ENCODE measurements around the gene DCST1.
A peak's percentile ranks its signal among the peaks of the same experiment; 100 is the strongest.

The DCST1 gene

DNA sequence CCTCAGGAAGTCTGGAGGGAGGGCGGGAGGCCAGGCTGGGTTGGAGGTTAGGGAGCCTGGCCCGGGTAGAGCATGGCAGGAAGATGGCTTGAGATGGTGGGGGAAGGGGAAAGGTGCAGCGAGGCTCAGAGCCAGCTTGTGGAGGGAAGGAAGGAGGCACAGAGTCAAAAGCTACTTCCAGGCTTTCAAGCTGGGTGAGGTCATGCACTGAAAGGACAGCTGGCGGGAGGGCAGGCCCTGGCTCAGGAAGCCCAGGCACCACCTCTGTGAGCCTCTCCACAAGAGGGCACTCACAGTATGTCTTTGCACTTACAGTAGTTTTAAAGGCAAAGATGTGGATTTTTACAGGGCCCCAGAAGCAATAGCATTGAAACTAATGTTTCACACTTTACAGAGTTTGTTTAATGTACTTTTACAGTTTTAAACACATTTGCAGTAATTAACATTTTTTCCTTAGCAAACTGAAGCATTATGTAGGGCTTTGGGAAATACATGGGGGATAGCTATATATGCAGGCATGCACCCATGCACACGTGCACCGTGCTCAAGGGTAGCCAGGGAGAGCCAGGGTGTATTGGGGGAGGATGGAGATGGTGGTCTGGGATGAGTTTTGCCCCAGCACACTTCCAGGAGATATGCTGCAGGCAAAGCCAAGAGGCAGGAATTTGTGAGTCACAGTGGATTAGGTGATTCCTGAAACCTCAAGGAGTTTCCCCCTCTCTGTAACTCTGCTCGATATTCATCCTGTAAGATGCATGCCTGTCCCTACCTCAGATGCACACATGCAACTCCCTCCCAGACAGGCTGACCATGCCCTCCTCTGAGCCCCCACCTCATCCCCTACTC is 11.4 kb downstream of the DCST1 start:
- H3K27me3 ChIP-seq (ENCODE audit: control insufficient read depth in 2 of 2, insufficient read depth in 2 of 2, low read length in 2 of 2): no peaks in the 10 kb centered on the region
- peak overlapping the region; percentile 90 to 97 for H3K27ac ChIP-seq (ENCODE audit: low read depth in 2 of 2, low read length in 2 of 2)
- H3K9ac ChIP-seq (ENCODE audit: low read depth in 1 of 2, low read length in 2 of 2): peak overlapping the region in 1 of 2 donors; percentile 74
- H3K4me1 ChIP-seq (ENCODE audit: control insufficient read depth in 2 of 2, insufficient read depth in 2 of 2, low read length in 2 of 2): peaks cover 40 to 46% of the 10 kb centered on the region in 2 donors
- H3K4me3 ChIP-seq (ENCODE audit: low read length in 2 of 2): no peak overlapping the region
- no peaks in the 10 kb centered on the region for H3K9me3 ChIP-seq (ENCODE audit: control insufficient read depth in 2 of 2, low read length in 2 of 2)
- no peaks in the 10 kb centered on the region for H3K36me3 ChIP-seq (ENCODE audit: control insufficient read depth in 2 of 2, insufficient read depth in 2 of 2, low read length in 2 of 2)

DNA sequence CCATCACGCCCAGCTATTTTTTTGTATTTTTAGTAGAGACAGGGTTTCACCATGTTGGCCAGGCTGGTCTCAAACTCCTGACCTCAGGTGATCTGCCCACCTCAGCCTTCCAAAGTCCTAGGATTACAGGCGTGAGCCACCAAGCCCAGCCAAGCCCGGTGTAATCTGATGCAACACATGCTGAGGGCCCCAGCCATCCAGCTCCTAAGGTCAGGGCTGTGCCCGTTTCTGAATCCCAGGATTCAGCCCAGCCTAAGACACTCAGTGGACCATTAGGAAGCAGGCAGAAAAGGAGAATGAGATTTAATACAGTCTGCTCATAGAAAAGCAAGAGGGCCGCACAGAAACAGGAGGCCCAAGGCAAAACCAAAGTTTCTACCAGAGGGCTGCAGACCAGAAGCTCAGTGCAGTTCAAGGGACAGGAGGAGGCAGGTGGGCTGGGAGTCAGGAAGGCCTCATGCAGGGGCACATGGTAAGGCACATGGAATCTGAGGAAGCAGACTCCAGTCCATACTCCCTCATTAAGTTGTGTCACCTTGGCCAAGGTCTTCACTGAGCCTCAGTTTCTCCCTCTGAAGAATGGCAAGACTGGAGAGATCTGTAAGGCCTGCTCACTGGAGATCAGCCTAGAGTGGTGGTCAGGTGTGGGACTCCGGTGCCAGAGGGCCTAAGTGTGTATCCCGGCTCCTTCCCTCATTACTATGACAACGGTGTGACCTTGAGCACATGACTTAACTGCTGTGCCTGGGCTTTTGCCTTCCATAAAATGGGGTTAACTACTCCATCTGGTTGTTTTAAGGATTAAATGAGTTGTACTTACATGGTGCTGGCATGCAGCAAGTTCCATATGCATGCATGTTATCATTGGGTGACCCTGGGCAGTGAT is 15.1 kb downstream of the DCST1 start:
- Histone ChIP-seq H3K9me3 (ENCODE audit: control insufficient read depth in 2 of 2, low read length in 2 of 2) (no peaks in the 10 kb centered on the region), H3K36me3 (ENCODE audit: control insufficient read depth in 2 of 2, insufficient read depth in 2 of 2, low read length in 2 of 2) (peaks cover under 1 to 4% of the 10 kb centered on the region in 2 donors), H3K4me1 (ENCODE audit: control insufficient read depth in 2 of 2, insufficient read depth in 2 of 2, low read length in 2 of 2) (peaks cover 51 to 55% of the 10 kb centered on the region in 2 donors), H3K4me3 (ENCODE audit: low read length in 2 of 2) (no peak overlapping the region), H3K9ac (ENCODE audit: low read depth in 1 of 2, low read length in 2 of 2) (no peak overlapping the region), H3K27ac (ENCODE audit: low read depth in 2 of 2, low read length in 2 of 2) (no peak overlapping the region), H3K27me3 (ENCODE audit: control insufficient read depth in 2 of 2, insufficient read depth in 2 of 2, low read length in 2 of 2) (no peaks in the 10 kb centered on the region)

DNA sequence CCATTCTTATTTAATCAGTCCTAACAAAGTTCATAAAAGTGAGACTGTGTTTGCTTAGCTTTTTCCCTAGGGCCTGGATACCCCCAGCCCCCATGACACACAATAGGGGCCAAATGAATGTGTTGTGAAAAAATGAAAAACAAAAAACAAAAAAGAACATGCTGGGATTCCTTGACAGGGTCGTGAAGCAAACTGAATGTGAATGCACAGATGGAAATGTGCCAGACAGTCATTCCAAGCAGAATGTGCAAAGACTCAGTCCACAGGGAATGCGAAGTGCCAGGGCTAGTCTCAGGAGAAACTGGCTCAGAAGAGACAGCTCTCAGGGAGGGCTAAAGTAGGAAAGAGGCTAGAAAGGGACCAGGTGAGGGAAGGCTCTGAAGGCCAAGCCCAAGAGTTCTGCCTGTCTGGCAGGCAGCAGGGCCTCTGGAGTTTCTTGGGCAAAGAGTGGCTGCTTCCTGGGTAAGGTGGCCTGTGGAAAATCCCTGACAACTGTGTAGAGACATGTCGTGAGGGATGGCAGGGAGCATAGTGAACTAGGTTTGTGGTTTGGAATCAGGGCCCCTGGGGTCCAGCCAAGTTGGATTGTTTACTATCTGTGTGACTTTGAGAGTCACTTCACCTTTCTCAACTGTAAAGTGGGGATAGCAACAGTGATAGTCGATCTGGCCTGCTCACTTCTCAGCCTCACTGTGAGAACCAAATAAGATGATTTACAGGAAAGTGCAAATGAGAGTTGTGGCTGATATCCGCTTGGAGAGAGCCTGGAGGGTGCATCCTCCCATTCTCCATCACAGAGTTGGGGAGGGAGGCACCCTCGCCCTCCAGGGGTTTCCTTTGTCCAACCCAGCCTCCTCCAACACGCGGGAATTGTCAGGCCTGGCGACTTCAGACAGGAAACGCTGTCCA is 16.3 kb downstream of the DCST1 start:
- Histone ChIP-seq H3K4me3 (ENCODE audit: low read length in 2 of 2) (peak overlapping the region; percentile 71 to 85), H3K9ac (ENCODE audit: low read depth in 1 of 2, low read length in 2 of 2) (peak overlapping the region; percentile 93 to 94), H3K27ac (ENCODE audit: low read depth in 2 of 2, low read length in 2 of 2) (peak overlapping the region; percentile 94 to 97), H3K9me3 (ENCODE audit: control insufficient read depth in 2 of 2, low read length in 2 of 2) (no peaks in the 10 kb centered on the region), H3K36me3 (ENCODE audit: control insufficient read depth in 2 of 2, insufficient read depth in 2 of 2, low read length in 2 of 2) (peaks cover 7 to 9% of the 10 kb centered on the region in 2 donors), H3K27me3 (ENCODE audit: control insufficient read depth in 2 of 2, insufficient read depth in 2 of 2, low read length in 2 of 2) (no peaks in the 10 kb centered on the region), H3K4me1 (ENCODE audit: control insufficient read depth in 2 of 2, insufficient read depth in 2 of 2, low read length in 2 of 2) (peaks cover 40 to 43% of the 10 kb centered on the region in 2 donors)

DNA sequence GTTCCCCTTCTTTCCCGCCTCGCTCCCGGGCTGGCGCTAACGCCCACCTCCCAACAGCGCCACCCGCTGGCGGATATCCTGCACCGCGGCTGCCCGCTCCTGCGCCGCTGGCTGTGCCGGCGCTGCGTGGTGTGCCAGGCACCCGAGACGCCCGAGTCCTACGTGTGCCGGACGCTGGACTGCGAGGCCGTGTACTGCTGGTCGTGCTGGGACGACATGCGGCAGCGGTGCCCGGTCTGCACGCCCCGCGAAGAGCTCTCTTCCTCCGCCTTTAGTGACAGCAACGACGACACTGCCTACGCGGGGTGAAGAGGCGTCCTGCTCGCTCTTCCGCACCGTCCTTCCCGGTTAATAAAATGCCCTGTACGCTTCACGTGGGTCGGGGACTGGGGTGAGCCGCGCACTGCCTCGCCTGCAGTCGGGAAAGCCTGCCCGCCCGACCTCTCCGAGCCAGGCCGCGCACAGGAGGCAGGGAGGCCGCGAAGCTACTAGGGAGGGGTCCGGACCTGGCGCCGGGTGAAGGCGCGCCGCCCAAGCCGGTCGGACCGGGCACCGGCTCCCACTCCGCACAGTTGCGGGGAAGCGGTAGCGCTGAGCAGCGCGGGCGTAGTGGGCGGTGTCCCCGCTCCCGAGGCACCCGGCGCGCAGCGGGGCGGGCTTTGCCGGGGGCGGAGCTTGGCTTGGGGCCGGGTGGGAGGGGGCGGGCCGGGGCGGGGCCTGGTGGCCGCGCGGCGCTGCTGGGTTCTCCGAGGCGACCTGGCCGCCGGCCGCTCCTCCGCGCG is 17.1 kb downstream of the DCST1 start, which contains the start of gene ADAM15:
ADAM15 (plus strand) TSS at position 757 of the 782 bp plus-strand sequence. CDS start 71 bp downstream, outside the sequence.
- H3K9me3 ChIP-seq (ENCODE audit: control insufficient read depth in 2 of 2, low read length in 2 of 2): no peaks in the 10 kb centered on the region
- peak within 1 kb of the TSS; percentile 93 to 94 for H3K9ac ChIP-seq (ENCODE audit: low read depth in 1 of 2, low read length in 2 of 2)
- peaks cover 34 to 37% of the 10 kb centered on the region in 2 donors for H3K4me1 ChIP-seq (ENCODE audit: control insufficient read depth in 2 of 2, insufficient read depth in 2 of 2, low read length in 2 of 2)
- H3K27me3 ChIP-seq (ENCODE audit: control insufficient read depth in 2 of 2, insufficient read depth in 2 of 2, low read length in 2 of 2): no peaks in the 10 kb centered on the region
- peaks cover 11 to 13% of the 10 kb centered on the region in 2 donors for H3K36me3 ChIP-seq (ENCODE audit: control insufficient read depth in 2 of 2, insufficient read depth in 2 of 2, low read length in 2 of 2)
- peak within 1 kb of the TSS; percentile 83 to 85 for H3K4me3 ChIP-seq (ENCODE audit: low read length in 2 of 2)
- H3K27ac ChIP-seq (ENCODE audit: low read depth in 2 of 2, low read length in 2 of 2): peak within 1 kb of the TSS; percentile 94 to 97

DNA sequence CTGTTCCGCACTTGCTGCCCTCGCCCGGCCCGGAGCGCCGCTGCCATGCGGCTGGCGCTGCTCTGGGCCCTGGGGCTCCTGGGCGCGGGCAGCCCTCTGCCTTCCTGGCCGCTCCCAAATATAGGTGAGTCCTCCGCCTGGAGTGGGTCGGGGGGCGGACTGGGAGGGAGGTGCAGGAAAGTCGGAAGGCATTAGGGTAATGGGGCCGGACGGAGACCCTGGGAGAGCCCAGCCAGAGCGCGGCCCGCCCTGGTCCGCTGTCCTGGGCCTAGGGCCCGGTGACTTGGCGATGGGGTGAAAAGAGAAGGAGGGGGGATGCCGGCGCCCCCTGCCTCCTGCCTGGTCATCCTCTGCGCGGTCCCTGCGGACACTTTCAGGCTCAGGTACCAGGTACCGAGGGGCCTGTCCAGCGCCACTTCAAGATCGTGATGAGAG is 17.7 kb downstream of the DCST1 start:
- peaks cover 34 to 37% of the 10 kb centered on the region in 2 donors for H3K4me1 ChIP-seq (ENCODE audit: control insufficient read depth in 2 of 2, insufficient read depth in 2 of 2, low read length in 2 of 2)

DNA sequence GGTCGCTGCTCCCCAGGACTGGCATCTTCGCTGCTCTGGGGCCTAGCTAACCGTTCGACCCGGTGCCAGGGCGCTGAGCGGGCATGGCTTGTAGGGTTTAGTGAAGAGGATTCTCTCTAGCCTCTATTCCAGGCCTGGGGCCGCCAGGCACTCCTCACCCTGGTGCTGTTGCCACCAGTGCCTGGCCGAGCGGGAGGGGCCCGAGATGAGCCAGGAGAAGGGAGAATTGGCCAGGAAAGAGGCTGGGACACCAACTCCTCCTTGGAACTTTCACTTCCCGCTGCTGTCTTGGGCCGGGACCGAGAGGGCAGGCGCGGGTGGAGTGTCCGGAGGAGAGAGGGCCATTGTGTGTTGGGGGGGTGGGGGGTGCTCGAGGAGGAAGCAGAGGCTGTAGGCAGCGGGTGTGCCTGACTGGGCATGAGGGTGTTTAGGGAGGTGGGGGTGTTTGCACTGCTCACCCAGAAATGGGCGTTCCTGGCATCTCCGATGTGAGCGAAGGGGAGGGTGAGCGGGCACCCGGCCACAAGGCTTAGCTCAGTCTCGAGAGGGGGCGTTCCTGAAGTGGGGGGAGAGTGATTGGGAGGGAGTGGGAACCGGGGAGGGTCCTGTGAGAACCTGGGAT is 18.3 kb downstream of the DCST1 start:
- peaks cover 20 to 24% of the 10 kb centered on the region in 2 donors for H3K36me3 ChIP-seq (ENCODE audit: control insufficient read depth in 2 of 2, insufficient read depth in 2 of 2, low read length in 2 of 2)
- peaks cover 34 to 37% of the 10 kb centered on the region in 2 donors for H3K4me1 ChIP-seq (ENCODE audit: control insufficient read depth in 2 of 2, insufficient read depth in 2 of 2, low read length in 2 of 2)
- H3K27me3 ChIP-seq (ENCODE audit: control insufficient read depth in 2 of 2, insufficient read depth in 2 of 2, low read length in 2 of 2): no peaks in the 10 kb centered on the region
- peak overlapping the region; percentile 91 to 93 for H3K27ac ChIP-seq (ENCODE audit: low read depth in 2 of 2, low read length in 2 of 2)
- peak overlapping the region; percentile 81 to 87 for H3K9ac ChIP-seq (ENCODE audit: low read depth in 1 of 2, low read length in 2 of 2)
- H3K4me3 ChIP-seq (ENCODE audit: low read length in 2 of 2): peak overlapping the region; percentile 78 to 83
- H3K9me3 ChIP-seq (ENCODE audit: control insufficient read depth in 2 of 2, low read length in 2 of 2): no peaks in the 10 kb centered on the region

More for the DNA sequence above, 17.7 kb downstream of the DCST1 start:
- peak overlapping the region; percentile 91 to 93 for H3K27ac ChIP-seq (ENCODE audit: low read depth in 2 of 2, low read length in 2 of 2)
- no peaks in the 10 kb centered on the region for H3K27me3 ChIP-seq (ENCODE audit: control insufficient read depth in 2 of 2, insufficient read depth in 2 of 2, low read length in 2 of 2)
- peaks cover 17 to 18% of the 10 kb centered on the region in 2 donors for H3K36me3 ChIP-seq (ENCODE audit: control insufficient read depth in 2 of 2, insufficient read depth in 2 of 2, low read length in 2 of 2)
- no peaks in the 10 kb centered on the region for H3K9me3 ChIP-seq (ENCODE audit: control insufficient read depth in 2 of 2, low read length in 2 of 2)
- H3K9ac ChIP-seq (ENCODE audit: low read depth in 1 of 2, low read length in 2 of 2): peak overlapping the region; percentile 81 to 87
- H3K4me3 ChIP-seq (ENCODE audit: low read length in 2 of 2): peak overlapping the region; percentile 78 to 83

DNA sequence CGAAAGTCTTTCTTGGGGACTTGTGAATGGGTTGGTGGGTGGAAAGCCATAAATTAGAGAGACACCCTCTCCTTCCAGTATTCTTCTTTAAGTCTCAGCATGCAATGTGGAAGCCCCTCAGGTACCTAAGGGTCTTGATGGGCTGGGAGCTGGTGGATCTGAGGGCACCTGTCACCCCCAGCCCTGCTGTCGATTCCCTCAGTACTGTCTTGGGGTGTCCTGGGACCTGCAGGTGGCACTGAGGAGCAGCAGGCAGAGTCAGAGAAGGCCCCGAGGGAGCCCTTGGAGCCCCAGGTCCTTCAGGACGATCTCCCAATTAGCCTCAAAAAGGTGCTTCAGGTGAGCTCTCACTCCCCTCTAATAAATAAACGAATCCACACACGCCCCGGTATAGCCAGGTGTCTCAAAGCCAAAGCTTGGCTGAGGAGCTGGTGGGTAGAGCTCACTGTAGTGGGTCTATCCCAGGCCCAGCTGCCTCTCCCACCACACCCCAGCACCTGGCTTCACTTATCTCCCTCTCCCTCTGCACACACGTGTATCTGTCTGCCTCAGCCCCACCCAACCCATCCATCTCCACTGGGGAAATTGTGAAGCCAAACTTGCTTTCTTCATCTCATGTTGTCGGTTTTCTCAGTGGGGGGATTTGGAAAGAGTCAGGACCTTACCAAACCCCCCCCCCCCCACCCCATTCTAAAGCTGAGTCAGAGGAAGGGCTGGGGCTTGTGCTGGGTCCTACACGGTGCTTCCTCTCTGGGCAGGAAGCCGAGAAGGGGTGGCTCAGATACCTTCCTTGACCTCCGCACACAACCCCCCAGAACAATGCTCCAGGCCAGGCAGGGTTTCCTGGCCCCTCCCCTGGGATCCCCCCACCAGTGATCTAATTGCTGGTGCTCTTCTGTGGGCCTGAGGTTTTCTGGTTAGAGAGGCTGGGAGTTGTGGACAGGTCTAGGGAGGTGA is 19.1 kb downstream of the DCST1 start:
- Histone ChIP-seq H3K9me3 (ENCODE audit: control insufficient read depth in 2 of 2, low read length in 2 of 2) (no peaks in the 10 kb centered on the region), H3K27me3 (ENCODE audit: control insufficient read depth in 2 of 2, insufficient read depth in 2 of 2, low read length in 2 of 2) (no peaks in the 10 kb centered on the region), H3K36me3 (ENCODE audit: control insufficient read depth in 2 of 2, insufficient read depth in 2 of 2, low read length in 2 of 2) (peaks cover 26 to 28% of the 10 kb centered on the region in 2 donors), H3K27ac (ENCODE audit: low read depth in 2 of 2, low read length in 2 of 2) (peak overlapping the region; percentile 91 to 93), H3K4me1 (ENCODE audit: control insufficient read depth in 2 of 2, insufficient read depth in 2 of 2, low read length in 2 of 2) (peaks cover 34 to 37% of the 10 kb centered on the region in 2 donors), H3K9ac (ENCODE audit: low read depth in 1 of 2, low read length in 2 of 2) (peak overlapping the region; percentile 81 to 87), H3K4me3 (ENCODE audit: low read length in 2 of 2) (peak overlapping the region; percentile 78 to 83)

DNA sequence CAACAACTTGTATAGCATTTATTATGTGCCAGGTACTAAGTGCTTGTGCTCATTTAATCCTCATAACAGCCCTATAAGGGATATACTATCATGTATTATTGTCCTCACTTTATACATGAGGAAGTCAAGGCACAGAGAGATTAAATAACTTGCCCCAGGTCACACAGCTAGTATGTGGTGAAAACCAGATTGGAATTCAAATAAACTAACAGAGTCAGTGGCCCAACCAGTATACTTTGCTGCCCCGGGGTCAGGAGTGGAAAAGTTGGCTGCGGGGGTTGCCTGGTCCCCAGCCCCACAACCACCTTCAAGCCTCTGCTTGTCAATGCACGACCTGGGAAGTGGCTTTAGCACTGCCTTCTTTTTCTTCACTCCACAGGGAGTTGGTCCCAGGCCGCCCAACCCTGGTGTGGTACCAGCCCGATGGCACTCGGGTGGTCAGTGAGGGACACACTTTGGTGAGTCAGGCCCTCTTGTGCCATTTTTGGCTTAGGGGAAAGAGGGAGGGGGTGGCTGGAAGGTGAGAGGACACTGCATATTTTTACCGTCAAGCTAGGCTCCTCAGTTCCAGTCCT is 20.0 kb downstream of the DCST1 start:
- Histone ChIP-seq H3K4me3 (ENCODE audit: low read length in 2 of 2) (no peak overlapping the region), H3K9me3 (ENCODE audit: control insufficient read depth in 2 of 2, low read length in 2 of 2) (no peaks in the 10 kb centered on the region), H3K27ac (ENCODE audit: low read depth in 2 of 2, low read length in 2 of 2) (no peak overlapping the region), H3K4me1 (ENCODE audit: control insufficient read depth in 2 of 2, insufficient read depth in 2 of 2, low read length in 2 of 2) (peaks cover 33 to 37% of the 10 kb centered on the region in 2 donors), H3K27me3 (ENCODE audit: control insufficient read depth in 2 of 2, insufficient read depth in 2 of 2, low read length in 2 of 2) (no peaks in the 10 kb centered on the region), H3K36me3 (ENCODE audit: control insufficient read depth in 2 of 2, insufficient read depth in 2 of 2, low read length in 2 of 2) (peaks cover 33 to 35% of the 10 kb centered on the region in 2 donors), H3K9ac (ENCODE audit: low read depth in 1 of 2, low read length in 2 of 2) (no peak overlapping the region)

All from mucosa of rectum (tissue), 2 donors.